HCT116 (cell line): ENCODE results near the gene TMC1. TPM values are rescaled to one million over a fixed set of nuclear protein-coding genes. Genes with fewer than 3 reads are reported as not detected.

Source experiments
- ATAC-seq: fragments of 200-7000 bp; cut with Tn5 transposase; 2 replicates; pipeline ENCODE4 v1.9.1; 2020; ENCODE audit warnings: mild to moderate bottlenecking, moderate library complexity
- BruUV-seq: library from RNA; stranded (reverse); fragments of 400-500 nt; replicated peaks from 2 replicates; lab custom pipeline; 2021; lab: Mats Ljungman, UMichigan
- CTCF ChIA-PET: fragments of 300-600 bp; sonication (Branson Sonifier 250); formaldehyde crosslinking; loops from one replicate; lab custom pipeline; 2021; ENCODE audit warnings: antibody characterized with exemption; lab: Charles Lee
- POLR2A ChIA-PET: fragments of 300-600, 350-600 bp; sonication (Branson Sonifier 250); formaldehyde crosslinking; loops from one replicate; lab custom pipeline; 2021; ENCODE audit warnings: antibody characterized with exemption; lab: Charles Lee
- RAD21 ChIA-PET, 2 experiments: fragments of 300-600 bp; sonication (Branson Sonifier 250); formaldehyde crosslinking; loops; one replicate each; lab custom pipeline; 2023; ENCODE audit warnings: low total read pairs in 2 of 2; ENCODE audit not compliant: uncharacterized antibody in 2 of 2, unreplicated experiment in 2 of 2, low non-redundant PET in 1 of 2; lab: Charles Lee
- DNase-seq: peaks from one replicate; pipeline ENCODE4 v3.0.0-alpha.2; 2010; ENCODE audit warnings: low read depth, low spot score
- H2AFZ ChIP-seq: fragments of 200-600 bp; shearing (Covaris generic), sonication (generic); 2 replicates; pipeline ENCODE4 v1.6.1; 2017; ENCODE audit warnings: low read depth, mixed run types, mixed read lengths, antibody characterized with exemption, low read length; ENCODE audit not compliant: poor library complexity, severe bottlenecking
- H3K27ac ChIP-seq: 2 replicates; pipeline ENCODE4 v1.5.1; 2012; ENCODE audit warnings: low read depth, low read length
- H3K27me3 ChIP-seq: fragments of 200-600 bp; sonication (generic); 2 replicates; pipeline ENCODE4 v1.6.1; 2016; ENCODE audit warnings: mixed run types, low read length, mixed read lengths; ENCODE audit not compliant: insufficient read depth
- H3K36me3 ChIP-seq, 2 experiments: fragments of 200-500 bp in 1 of 2; fragments of 200-600 bp in 1 of 2; sonication (Bioruptor generic) in 1 of 2; sonication (generic) in 1 of 2; 2 replicates each; pipeline versions ENCODE4 v1.5.1 to v1.6.1; 2014 to 2016; ENCODE audit warnings: low read length in 2 of 2, inconsistent platforms in 1 of 2, mixed read lengths in 1 of 2, mixed run types in 1 of 2; ENCODE audit not compliant: insufficient read depth in 2 of 2, control insufficient read depth in 1 of 2
- H3K4me1 ChIP-seq, 2 experiments: fragments of 200-600 bp in 1 of 2; sonication (generic) in 1 of 2; 2 replicates each; pipeline versions ENCODE4 v1.5.1 to v1.6.1; 2012 to 2017; ENCODE audit warnings: low read length in 2 of 2, inconsistent platforms in 1 of 2, mild to moderate bottlenecking in 1 of 2, mixed read lengths in 1 of 2, mixed run types in 1 of 2, moderate library complexity in 1 of 2; ENCODE audit not compliant: insufficient read depth in 2 of 2, control insufficient read depth in 1 of 2
- H3K4me2 ChIP-seq: fragments of 200-600 bp; sonication (generic); 2 replicates; pipeline ENCODE4 v1.6.1; 2017; ENCODE audit warnings: mixed run types, low read length, mixed read lengths
- H3K4me3 ChIP-seq, 2 experiments: fragments of 200-600 bp in 1 of 2; sonication (generic) in 1 of 2; replicated peaks in 1 of 2; 2 replicates each; pipeline ENCODE4 v1.5.1; 2011 to 2016; ENCODE audit warnings: low read length in 2 of 2, control low read depth in 1 of 2, low read depth in 1 of 2, mild to moderate bottlenecking in 1 of 2, mixed read lengths in 1 of 2, mixed run types in 1 of 2
- H3K79me2 ChIP-seq: fragments of 200-600 bp; sonication (generic); 2 replicates; pipeline ENCODE4 v1.6.1; 2017; ENCODE audit warnings: mild to moderate bottlenecking, mixed run types, low read length, moderate library complexity, mixed read lengths; ENCODE audit not compliant: insufficient read depth
- H3K9ac ChIP-seq: fragments of 200-600 bp; sonication (generic); 2 replicates; pipeline ENCODE4 v1.6.1; 2016; ENCODE audit warnings: low read length, mixed read lengths
- H3K9me2 ChIP-seq: fragments of 200-600 bp; sonication (generic), shearing (Covaris generic); 2 replicates; pipeline ENCODE4 v1.6.1; 2017; ENCODE audit warnings: mixed run types, mild to moderate bottlenecking, moderate library complexity; ENCODE audit not compliant: insufficient read depth
- H3K9me3 ChIP-seq, 2 experiments: fragments of 200-500 bp in 1 of 2; fragments of 200-600 bp in 1 of 2; sonication (Bioruptor generic) in 1 of 2; sonication (generic) in 1 of 2; 2 replicates each; pipeline ENCODE4 v1.6.1; 2014 to 2017; ENCODE audit warnings: low read length in 2 of 2, mixed read lengths in 2 of 2, inconsistent platforms in 1 of 2, low read depth in 1 of 2, mild to moderate bottlenecking in 1 of 2, mixed run types in 1 of 2, moderate library complexity in 1 of 2; ENCODE audit not compliant: control insufficient read depth in 1 of 2, insufficient read depth in 1 of 2
- H4K20me1 ChIP-seq: fragments of 200-600 bp; sonication (generic), shearing (Covaris generic); 2 replicates; pipeline ENCODE4 v1.6.1; 2017; ENCODE audit warnings: mixed run types, mild to moderate bottlenecking, moderate library complexity; ENCODE audit not compliant: insufficient read depth
- CBX3 ChIP-seq: IDR thresholded peaks from 2 replicates; pipeline ENCODE4 v1.6.1; 2012; ENCODE audit warnings: low read depth
- CEBPB ChIP-seq: IDR thresholded peaks from 2 replicates; pipeline ENCODE4 v1.6.1; 2012; ENCODE audit warnings: low read depth
- EGR1 ChIP-seq: IDR thresholded peaks from 2 replicates; pipeline ENCODE4 v1.6.1; 2012; ENCODE audit warnings: low read depth
- EZH2 ChIP-seq: fragments of 200-600 bp; sonication (generic); IDR thresholded peaks from 2 replicates; pipeline ENCODE4 v1.6.1; 2017; ENCODE audit warnings: antibody characterized with exemption, mixed run types
- FOSL1 ChIP-seq: IDR thresholded peaks from 2 replicates; pipeline ENCODE4 v1.6.1; 2012; ENCODE audit warnings: low read depth
- JUND ChIP-seq: IDR thresholded peaks from 2 replicates; pipeline ENCODE4 v1.6.1; 2012
- POLR2A ChIP-seq: IDR thresholded peaks from 2 replicates; pipeline ENCODE4 v1.7.0; 2011; ENCODE audit warnings: borderline replicate concordance; ENCODE audit not compliant: insufficient read depth, insufficient read length; ENCODE audit errors: extremely low read depth
- intact Hi-C: fragments of 100-400 bp; cut with micrococcal nuclease; formaldehyde crosslinking; loops from 2 replicates; pipeline ENCODE4 v1.10.0; 2022
- total RNA-seq: library from RNA; stranded (reverse); gene quantifications from one replicate; pipeline ENCODE4 v1.2.1, GENCODE V29; 2021; ENCODE audit not compliant: unreplicated experiment
- TF ChIP-seq, protein P1 (sequence below): IDR thresholded peaks from 2 replicates; pipeline ENCODE4 v1.6.1; 2011; ENCODE audit warnings: mild to moderate bottlenecking, low read length, moderate library complexity; ENCODE audit not compliant: insufficient replicate concordance; ENCODE audit errors: extremely low read depth
- TF ChIP-seq, protein P2 (sequence below): IDR thresholded peaks from 2 replicates; pipeline ENCODE4 v1.6.1; 2012
- TF ChIP-seq, protein P3 (sequence below): IDR thresholded peaks from 2 replicates; pipeline ENCODE4 v1.6.1; 2012; ENCODE audit warnings: low read depth

Gene TMC1
- total RNA-seq, 1 experiment from 2014 or later, result 0.57 TPM

- POLR2A ChIA-PET, result interaction anchor here (1.9 kb wide), 1 partner anchor 452 kb away, joined by 4 read pairs; no protein-coding TSS in a partner anchor
- TF ChIP-seq FOSL1 (no peak), JUND (no peak), CEBPB (no peak), EGR1 (no peak), EZH2 (no peak), POLR2A (no peak), CBX3 (no peak)
- TF ChIP-seq, protein P1, sequence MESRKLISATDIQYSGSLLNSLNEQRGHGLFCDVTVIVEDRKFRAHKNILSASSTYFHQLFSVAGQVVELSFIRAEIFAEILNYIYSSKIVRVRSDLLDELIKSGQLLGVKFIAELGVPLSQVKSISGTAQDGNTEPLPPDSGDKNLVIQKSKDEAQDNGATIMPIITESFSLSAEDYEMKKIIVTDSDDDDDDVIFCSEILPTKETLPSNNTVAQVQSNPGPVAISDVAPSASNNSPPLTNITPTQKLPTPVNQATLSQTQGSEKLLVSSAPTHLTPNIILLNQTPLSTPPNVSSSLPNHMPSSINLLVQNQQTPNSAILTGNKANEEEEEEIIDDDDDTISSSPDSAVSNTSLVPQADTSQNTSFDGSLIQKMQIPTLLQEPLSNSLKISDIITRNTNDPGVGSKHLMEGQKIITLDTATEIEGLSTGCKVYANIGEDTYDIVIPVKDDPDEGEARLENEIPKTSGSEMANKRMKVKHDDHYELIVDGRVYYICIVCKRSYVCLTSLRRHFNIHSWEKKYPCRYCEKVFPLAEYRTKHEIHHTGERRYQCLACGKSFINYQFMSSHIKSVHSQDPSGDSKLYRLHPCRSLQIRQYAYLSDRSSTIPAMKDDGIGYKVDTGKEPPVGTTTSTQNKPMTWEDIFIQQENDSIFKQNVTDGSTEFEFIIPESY, result no peak
- TF ChIP-seq, protein P2, sequence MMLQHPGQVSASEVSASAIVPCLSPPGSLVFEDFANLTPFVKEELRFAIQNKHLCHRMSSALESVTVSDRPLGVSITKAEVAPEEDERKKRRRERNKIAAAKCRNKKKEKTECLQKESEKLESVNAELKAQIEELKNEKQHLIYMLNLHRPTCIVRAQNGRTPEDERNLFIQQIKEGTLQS, result no peak
- TF ChIP-seq, protein P3, sequence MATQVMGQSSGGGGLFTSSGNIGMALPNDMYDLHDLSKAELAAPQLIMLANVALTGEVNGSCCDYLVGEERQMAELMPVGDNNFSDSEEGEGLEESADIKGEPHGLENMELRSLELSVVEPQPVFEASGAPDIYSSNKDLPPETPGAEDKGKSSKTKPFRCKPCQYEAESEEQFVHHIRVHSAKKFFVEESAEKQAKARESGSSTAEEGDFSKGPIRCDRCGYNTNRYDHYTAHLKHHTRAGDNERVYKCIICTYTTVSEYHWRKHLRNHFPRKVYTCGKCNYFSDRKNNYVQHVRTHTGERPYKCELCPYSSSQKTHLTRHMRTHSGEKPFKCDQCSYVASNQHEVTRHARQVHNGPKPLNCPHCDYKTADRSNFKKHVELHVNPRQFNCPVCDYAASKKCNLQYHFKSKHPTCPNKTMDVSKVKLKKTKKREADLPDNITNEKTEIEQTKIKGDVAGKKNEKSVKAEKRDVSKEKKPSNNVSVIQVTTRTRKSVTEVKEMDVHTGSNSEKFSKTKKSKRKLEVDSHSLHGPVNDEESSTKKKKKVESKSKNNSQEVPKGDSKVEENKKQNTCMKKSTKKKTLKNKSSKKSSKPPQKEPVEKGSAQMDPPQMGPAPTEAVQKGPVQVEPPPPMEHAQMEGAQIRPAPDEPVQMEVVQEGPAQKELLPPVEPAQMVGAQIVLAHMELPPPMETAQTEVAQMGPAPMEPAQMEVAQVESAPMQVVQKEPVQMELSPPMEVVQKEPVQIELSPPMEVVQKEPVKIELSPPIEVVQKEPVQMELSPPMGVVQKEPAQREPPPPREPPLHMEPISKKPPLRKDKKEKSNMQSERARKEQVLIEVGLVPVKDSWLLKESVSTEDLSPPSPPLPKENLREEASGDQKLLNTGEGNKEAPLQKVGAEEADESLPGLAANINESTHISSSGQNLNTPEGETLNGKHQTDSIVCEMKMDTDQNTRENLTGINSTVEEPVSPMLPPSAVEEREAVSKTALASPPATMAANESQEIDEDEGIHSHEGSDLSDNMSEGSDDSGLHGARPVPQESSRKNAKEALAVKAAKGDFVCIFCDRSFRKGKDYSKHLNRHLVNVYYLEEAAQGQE, result no peak
- CTCF ChIA-PET, result no interaction called here
- Histone ChIP-seq H3K4me2 (no peak overlapping the region), H3K27me3 (no peaks in the 10 kb centered on the region), H3K36me3 (no peaks in the 10 kb centered on the region), H3K79me2 (no peaks in the 10 kb centered on the region), H4K20me1 (no peaks in the 10 kb centered on the region), H3K4me1 (no peaks in the 10 kb centered on the region), H3K9me2 (no peaks in the 10 kb centered on the region), H2AFZ (no peak overlapping the region), H3K9ac (no peak overlapping the region), H3K9me3 (no peaks in the 10 kb centered on the region), H3K27ac (no peak overlapping the region), H3K4me3 (no peak overlapping the region)
- DNase-seq (no peak), ATAC-seq (no peak)
- RAD21 ChIA-PET, result no interaction called here
- no TSS peak for BruUV-seq
- intact Hi-C loops, result no loop called here
Measured at GRCh38 chr9:72817413-72817812, 296.0 kb downstream of the TMC1 start.
